ENCODE data around the gene ECE1. TPM values are rescaled to one million over a fixed set of nuclear protein-coding genes. Genes with fewer than 3 reads are reported as not detected.
A peak's percentile ranks its signal among the peaks of the same experiment; 100 is the strongest.
"Not testable (repeated sequence)": the region's sequence is repeated elsewhere in the genome, so short reads cannot be mapped to it uniquely, and the experiment has no call there.

Gene ECE1
- polyA plus RNA-seq, 4 donors, result 45.5 to 51.3 (median 48.6) TPM

- DNase-seq (ENCODE audit: low read depth in 4 of 4, low spot score in 3 of 4), result no peak
These were observed 100.3 kb downstream of the ECE1 start for GRCh38 chr1:21189906-21190500.

- no peak for DNase-seq (ENCODE audit: low read depth in 4 of 4, low spot score in 3 of 4)
These were observed 100.8 kb downstream of the ECE1 start for GRCh38 chr1:21189421-21189820.

GRCh38 chr1:21188235-21188634 is 102.0 kb downstream of the ECE1 start:
- no peak for DNase-seq (ENCODE audit: low read depth in 4 of 4, low spot score in 3 of 4)

GRCh38 chr1:21185221-21185731 is 105.0 kb downstream of the ECE1 start:
- DNase-seq (ENCODE audit: low read depth in 4 of 4, low spot score in 3 of 4), result no peak

GRCh38 chr1:21184276-21184675 is 106.0 kb downstream of the ECE1 start:
- no peak for DNase-seq (ENCODE audit: low read depth in 4 of 4, low spot score in 3 of 4)

GRCh38 chr1:21182181-21182731 is 108.0 kb downstream of the ECE1 start:
- no peak for DNase-seq (ENCODE audit: low read depth in 4 of 4, low spot score in 3 of 4)

GRCh38 chr1:21178271-21178670 is 112.0 kb downstream of the ECE1 start:
- not testable (repeated sequence) for DNase-seq (ENCODE audit: low read depth in 4 of 4, low spot score in 3 of 4)

GRCh38 chr1:21176586-21177555 is 113.4 kb downstream of the ECE1 start, which contains the start of gene EIF4G3:
Gene EIF4G3, minus strand, starts transcription at chr1:21176897. Its CDS starts 174,155 bp downstream, at chr1:21002742.
- peak; percentile 98 to 99 (median 99) for DNase-seq (ENCODE audit: low read depth in 4 of 4, low spot score in 3 of 4)

- DNase-seq (ENCODE audit: low read depth in 4 of 4, low spot score in 3 of 4), result no peak
These were observed 114.3 kb downstream of the ECE1 start for GRCh38 chr1:21175670-21176581.

- no peak for DNase-seq (ENCODE audit: low read depth in 4 of 4, low spot score in 3 of 4)
These were observed 115.0 kb downstream of the ECE1 start for GRCh38 chr1:21175324-21175669.

- no peak for DNase-seq (ENCODE audit: low read depth in 4 of 4, low spot score in 3 of 4)
These were observed 115.5 kb downstream of the ECE1 start for GRCh38 chr1:21174654-21175323.

- no peak for DNase-seq (ENCODE audit: low read depth in 4 of 4, low spot score in 3 of 4)
These were observed 116.0 kb downstream of the ECE1 start for GRCh38 chr1:21174230-21174629.

- DNase-seq (ENCODE audit: low read depth in 4 of 4, low spot score in 3 of 4), result not testable (repeated sequence)
These were observed 117.2 kb downstream of the ECE1 start for GRCh38 chr1:21173096-21173495.

GRCh38 chr1:21170837-21171236 is 119.4 kb downstream of the ECE1 start:
- peak in 1 of 4 donors; percentile 66 for DNase-seq (ENCODE audit: low read depth in 4 of 4, low spot score in 3 of 4)

- DNase-seq (ENCODE audit: low read depth in 4 of 4, low spot score in 3 of 4), result no peak
These were observed 121.8 kb downstream of the ECE1 start for GRCh38 chr1:21168444-21168843.

Other genes with a start within 250 kb of the ECE1 start
- 10 to 100 TPM; 64.4 to 76.1 (median 72.2) TPM for gene EIF4G3, start 113.6 kb downstream of the ECE1 start, polyA plus RNA-seq (ENCODE audit: insufficient read length in 4 of 4)
- gene NBPF3, start 149.7 kb upstream of the ECE1 start, polyA plus RNA-seq (ENCODE audit: insufficient read length in 4 of 4), result 10 to 100 TPM; 12.8 to 24.3 (median 16.8) TPM
- gene ALPL, start 219.0 kb upstream of the ECE1 start, polyA plus RNA-seq (ENCODE audit: insufficient read length in 4 of 4), result 10 to 100 TPM; 27.9 to 59.4 (median 33.8) TPM